SIG-M5 (cell line): Measurements from ENCODE around the gene COX6A2.
"Not testable (repeated sequence)": the region's sequence is repeated elsewhere in the genome, so short reads cannot be mapped to it uniquely, and the experiment has no call there.

ENCODE experiments used
- DNase-seq: peaks from one replicate; lab custom pipeline; 2025; lab: John Stamatoyannopoulos, UW

COX6A2 gene

DNA sequence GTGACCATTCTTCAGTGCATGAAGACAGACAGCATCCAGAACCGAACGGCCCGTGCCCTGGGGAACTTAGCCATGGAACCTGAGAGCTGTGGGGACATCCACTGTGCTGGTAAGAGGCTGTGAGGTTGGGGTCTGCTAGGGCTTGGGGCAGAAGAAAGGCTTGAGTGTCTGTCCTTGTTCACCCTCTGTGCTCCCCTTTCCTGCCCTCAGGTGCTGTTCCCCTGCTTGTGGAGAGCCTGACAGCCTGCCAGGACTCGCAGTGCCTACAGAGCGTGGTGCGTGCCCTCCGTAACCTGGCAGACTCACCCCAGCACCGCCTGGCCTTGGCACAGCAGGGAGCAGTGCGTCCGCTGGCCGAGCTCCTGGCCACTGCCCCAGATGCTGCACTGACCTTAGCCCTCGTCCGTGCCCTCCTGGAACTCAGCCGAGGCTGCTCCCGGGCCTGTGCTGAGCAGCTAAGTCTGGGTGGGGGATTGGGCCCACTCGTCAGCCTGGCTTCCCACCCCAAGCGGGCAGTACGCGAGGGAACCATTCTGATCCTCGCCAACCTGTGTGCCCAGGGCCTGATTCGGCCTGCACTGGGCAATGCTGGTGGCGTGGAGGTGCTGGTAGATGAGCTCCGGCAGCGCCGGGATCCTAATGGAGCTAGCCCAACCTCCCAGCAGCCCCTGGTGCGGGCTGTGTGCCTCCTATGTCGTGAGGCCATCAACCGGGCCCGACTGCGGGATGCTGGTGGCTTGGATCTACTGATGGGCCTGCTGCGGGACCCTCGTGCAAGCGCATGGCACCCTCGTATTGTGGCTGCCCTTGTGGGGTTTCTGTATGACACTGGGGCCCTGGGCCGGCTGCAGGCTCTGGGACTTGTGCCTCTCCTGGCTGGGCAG lies 34.0 kb upstream of the COX6A2 start:
- no peak for DNase-seq

DNA sequence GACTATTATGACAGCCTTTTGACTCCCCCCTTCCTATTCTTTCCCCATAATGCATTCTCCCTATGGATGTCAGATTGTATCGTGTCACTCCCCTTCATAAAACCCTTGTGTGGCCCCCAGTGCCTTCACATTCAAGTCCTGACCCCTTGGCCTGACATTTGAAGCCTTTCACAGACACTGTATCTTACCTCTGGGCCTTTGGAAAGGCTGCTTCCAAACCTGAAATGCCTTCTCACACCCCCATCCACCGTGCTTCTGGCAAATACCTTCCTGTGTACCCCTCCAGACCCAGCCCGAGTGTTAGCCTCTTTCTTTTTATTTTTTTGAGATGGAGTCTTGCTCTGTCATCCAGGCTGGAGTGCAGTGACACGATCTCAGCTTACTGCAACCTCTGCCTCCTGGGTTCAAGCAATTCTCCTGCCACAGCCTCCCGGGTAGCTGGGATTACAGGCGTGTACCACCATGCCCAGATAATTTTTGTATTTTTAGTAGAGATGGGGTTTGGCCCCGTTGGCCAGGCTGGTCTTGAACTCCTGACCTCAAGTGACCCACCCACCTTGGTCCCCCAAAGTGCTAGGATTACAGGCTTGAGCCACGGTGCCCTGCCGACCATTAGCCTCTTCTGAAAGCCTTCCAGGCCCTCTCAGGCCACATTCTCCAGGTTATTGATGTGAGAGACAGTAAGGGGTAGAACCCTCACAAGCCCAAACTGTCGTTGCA lies 33.2 kb upstream of the COX6A2 start:
- no peak for DNase-seq

GRCh38 chr16:31460582-31461002 lies 32.4 kb upstream of the COX6A2 start:
- DNase-seq: no peak

DNA sequence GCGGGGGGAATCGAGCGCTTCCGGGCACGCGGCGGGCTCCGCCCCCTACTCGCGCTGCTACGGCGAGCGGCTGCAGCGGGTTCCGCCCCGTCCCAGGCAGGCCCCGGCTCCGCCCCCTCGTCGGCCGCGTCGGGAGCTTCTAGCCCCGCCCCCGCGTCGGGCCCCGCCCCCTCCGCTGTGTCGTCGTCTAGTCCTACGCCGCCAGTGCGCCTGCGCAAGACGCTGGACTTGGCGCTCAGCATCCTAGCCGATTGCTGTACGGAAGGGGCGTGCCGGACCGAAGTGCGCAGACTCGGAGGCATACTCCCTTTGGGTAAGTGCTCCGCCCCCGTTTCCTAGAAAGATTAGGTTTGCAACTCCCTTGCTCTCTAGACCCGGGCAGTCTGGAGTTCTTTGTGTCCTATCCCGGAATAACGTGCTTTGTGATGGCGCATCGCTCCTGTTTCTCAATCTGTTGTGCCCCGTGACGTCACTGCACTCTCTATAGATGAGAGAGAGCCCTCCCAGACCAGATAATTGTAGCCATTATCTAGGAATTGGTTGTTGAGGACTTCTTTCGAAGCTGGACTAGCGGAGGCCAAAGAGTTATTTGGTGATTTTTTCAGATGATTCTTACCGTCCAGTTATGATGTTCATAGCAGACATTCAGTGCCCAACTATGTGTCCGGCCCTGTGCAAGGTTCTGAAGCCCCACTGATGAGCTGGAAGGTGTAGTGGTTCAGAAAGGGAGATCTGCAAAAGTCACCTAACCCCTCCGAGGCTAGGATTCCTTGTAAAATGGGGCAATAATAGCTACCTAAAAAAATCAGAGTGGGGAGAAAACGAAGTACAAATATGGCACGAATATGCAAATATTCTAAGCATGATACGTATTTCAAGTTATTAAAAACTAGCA lies 31.8 kb upstream of the COX6A2 start:
- DNase-seq: peak; percentile 76

DNA sequence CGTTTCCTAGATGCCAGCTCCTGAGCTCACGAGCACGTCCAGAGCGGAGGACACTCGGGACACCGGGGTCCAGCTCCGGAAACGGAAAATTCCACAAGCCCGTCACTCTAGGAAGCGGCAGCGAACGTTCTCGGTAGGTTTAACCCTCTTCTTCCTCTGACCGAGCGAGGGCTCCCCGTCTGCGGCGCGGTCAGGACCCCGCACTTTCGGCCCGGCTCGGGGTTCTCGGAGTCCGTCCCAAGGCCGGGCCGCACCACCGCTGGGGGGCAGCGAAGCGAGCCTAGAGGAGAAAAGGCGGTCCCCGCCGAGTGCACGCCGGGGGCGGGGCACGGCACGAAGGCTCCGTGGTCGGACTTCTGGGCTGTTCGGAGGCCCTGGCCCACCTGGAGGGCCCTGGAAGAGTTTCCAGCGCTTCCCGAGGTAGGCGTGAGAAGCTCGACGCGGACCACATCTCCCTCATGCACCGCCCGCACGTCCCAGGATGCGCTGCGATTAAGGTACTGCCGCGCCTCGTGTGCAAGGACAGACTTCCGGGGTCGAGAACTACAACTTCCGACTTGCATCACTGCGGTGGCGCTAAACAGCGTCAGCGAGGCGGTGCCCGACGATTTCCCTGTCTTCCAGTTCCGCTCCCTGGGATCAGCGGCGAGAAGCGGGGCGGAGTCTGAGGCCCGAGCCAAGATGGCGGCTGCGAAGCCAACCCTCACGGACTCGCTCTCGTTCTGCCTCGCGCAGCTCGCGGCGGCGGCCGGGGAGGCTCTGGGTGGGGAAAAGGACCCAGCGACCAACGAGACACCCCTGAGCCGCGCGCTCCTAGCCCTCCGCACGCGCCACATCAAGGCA lies 30.9 kb upstream of the COX6A2 start, which contains the start of gene ARMC5:
TSS of gene ARMC5 (plus strand) at position 658 of the 843 bp plus-strand sequence. CDS start at position 682, 24 bp downstream.
- DNase-seq: peak; percentile 93

- peak; percentile 11 for DNase-seq
These were observed 30.1 kb upstream of the COX6A2 start for GRCh38 chr16:31458073-31458843.

DNA sequence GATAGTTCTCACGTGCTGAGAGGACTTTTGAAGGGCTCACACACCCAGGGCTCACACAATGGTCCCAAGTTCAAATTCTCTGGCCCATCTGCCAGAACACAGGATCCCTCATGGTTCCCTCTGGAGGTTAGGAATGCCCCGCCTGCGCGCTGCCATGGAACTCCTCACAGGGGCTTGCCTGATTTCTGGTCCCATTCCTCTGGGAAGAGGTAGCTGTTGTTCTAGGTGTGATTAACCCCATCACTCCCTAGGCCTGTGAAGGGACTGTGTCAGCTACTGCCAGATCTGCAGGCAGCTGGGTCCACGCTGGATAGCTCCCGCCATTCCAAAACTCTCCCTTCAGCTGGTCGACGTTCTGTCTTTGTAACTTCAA lies 28.8 kb upstream of the COX6A2 start:
- DNase-seq: no peak

GRCh38 chr16:31455601-31456314 lies 27.6 kb upstream of the COX6A2 start:
- DNase-seq: no peak

- DNase-seq: no peak
These were observed 25.4 kb upstream of the COX6A2 start for GRCh38 chr16:31453255-31454204.

GRCh38 chr16:31452631-31453106 lies 24.5 kb upstream of the COX6A2 start:
- no peak for DNase-seq

DNA sequence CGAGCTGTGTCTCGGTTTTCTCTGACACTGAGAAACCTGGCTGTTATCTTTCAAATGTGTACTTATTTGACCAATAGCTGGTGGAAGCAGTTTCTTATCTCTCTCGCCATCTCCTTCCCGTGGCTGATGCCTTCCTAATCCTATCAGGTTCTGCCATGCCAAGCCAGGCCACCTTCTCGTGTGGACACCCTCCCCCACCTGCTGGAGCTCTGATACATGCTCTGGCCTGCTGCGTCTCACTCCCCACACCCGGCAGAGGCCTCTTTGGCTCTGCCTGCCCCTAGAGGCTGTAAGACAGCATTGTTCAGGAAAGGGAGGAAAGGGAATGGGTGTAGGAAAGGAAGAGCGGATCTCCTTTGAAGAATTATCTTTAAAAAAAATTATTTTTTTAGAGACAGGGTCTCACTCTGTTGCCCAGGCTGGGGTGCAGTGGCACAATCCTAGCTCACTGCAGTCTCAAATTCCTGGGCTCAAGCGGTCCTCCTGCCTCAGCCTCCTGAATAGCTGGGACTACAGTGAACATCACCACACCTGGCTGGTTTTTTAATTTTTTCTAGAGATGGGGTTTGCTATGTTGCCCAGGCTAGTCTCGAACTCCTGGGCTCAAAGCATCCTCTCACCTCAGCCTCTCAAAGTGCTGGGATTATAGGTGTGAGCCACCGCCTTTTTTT lies 23.7 kb upstream of the COX6A2 start:
- no peak for DNase-seq

- DNase-seq: no peak
These were observed 23.0 kb upstream of the COX6A2 start for GRCh38 chr16:31451201-31451600.

- DNase-seq: not testable (repeated sequence)
These were observed 17.8 kb upstream of the COX6A2 start for GRCh38 chr16:31445931-31446330.

DNA sequence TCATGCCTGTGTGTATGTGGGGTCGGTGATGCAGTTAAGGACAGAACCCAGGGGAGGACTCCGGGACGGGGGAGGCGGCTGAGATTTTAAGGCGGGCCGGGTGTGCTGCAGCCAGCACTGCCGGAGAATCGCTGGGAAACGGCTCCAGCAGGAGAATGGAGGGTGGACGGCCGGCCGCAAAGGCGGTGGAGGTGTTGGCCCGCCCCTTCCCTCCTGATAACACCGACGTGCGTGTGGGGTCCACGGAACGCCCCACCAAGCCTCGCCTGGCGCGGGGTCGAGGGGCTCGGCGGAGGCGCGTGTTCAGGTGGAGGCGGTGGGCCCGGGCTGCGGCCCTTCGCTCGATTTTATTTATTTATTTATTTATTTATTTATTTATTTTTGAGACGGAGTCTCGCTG lies 13.8 kb upstream of the COX6A2 start:
- DNase-seq: no peak

DNA sequence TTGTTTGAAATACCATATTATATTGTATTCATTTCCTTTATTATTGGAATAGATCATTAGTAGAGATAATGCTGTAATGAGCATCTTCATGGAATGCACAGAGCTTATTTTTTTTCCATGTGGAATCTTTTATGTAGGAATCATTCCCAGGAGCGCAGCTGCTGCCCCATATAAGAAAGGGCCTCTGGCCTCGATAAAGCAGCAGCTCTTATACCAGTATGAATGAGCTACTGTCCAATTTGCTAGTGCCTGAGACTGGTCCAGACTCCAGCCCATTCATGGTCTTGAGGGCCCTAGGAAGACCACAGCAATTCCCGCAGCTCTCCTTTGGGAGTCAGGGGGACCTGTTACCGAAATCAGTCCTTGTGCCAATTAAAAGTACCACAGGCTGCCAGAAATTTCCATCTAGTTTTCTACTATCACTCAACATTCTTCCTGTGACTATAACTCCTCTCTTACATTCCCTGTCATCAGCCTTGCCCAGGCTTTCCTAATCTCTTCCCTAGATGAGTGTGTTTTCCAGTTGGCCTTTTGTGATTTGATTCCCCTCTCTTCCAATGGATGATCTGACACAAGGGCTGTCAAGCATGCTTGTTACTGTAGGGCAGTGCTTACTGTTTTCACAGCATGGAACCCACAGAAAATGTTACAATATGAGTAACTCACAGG lies 12.5 kb upstream of the COX6A2 start:
- no peak for DNase-seq

GRCh38 chr16:31439519-31439918 lies 11.4 kb upstream of the COX6A2 start:
- DNase-seq: no peak

DNA sequence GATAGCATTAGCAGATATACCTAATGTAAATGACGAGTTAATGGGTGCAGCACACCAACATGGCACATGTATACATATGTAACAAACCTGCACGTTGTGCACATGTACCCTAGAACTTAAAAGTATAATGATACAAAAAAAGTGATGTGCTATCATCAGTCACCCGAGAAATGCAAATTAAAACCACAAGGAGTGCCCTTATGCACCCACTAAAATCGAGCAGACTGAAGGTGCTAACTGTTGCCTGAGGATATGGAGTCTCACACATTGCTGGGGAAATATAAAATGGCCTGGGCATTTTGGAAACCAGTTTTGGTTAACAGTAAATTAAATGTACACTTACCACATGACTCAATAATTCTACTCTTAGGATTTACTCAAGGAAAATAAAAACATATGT lies 10.9 kb upstream of the COX6A2 start:
- DNase-seq: not testable (repeated sequence)
